Aorta (tissue), 5 donors: ENCODE results near the gene GNPNAT1. TPM values are rescaled to one million over a fixed set of nuclear protein-coding genes. Genes with fewer than 3 reads are reported as not detected.

Experiments
- ATAC-seq: fragments of 200-7000 bp; cut with Tn5 transposase; one replicate; pipeline ENCODE4 v1.9.1; 2022; ENCODE audit warnings: moderate library complexity; ENCODE audit not compliant: low FRiP score
- DNase-seq, 2 donors: peaks; one replicate each; pipeline ENCODE4 v3.0.0-alpha.2; 2020
- H3K27ac ChIP-seq, 2 donors: one replicate each; pipeline ENCODE4 v1.5.1; 2013; ENCODE audit warnings: low read length in 2 of 2, mild to moderate bottlenecking in 2 of 2, moderate library complexity in 2 of 2, control low read depth in 1 of 2, inconsistent platforms in 1 of 2, low read depth in 1 of 2
- H3K27me3 ChIP-seq, 2 donors: one replicate each; pipeline ENCODE4 v1.6.1; 2013; ENCODE audit warnings: control low read depth in 1 of 2, low read length in 1 of 2, mild to moderate bottlenecking in 1 of 2, moderate library complexity in 1 of 2; ENCODE audit not compliant: insufficient read depth in 2 of 2, control insufficient read depth in 1 of 2
- H3K36me3 ChIP-seq, 2 donors: one replicate each; pipeline ENCODE4 v1.6.1; 2013; ENCODE audit warnings: control low read depth in 1 of 2, low read length in 1 of 2, mild to moderate bottlenecking in 1 of 2; ENCODE audit not compliant: insufficient read depth in 2 of 2, control insufficient read depth in 1 of 2
- H3K4me1 ChIP-seq, 2 donors: one replicate each; pipeline ENCODE4 v1.6.1; 2013; ENCODE audit warnings: low read length in 2 of 2, control low read depth in 1 of 2, mild to moderate bottlenecking in 1 of 2, moderate library complexity in 1 of 2; ENCODE audit not compliant: insufficient read depth in 2 of 2, control insufficient read depth in 1 of 2
- H3K4me3 ChIP-seq, 2 donors: one replicate each; pipeline ENCODE4 v1.5.1; 2013; ENCODE audit warnings: low read length in 2 of 2, control low read depth in 1 of 2, mild to moderate bottlenecking in 1 of 2
- H3K9me3 ChIP-seq: one replicate; pipeline ENCODE4 v1.6.1; 2013; ENCODE audit warnings: mild to moderate bottlenecking, low read length; ENCODE audit not compliant: control insufficient read depth
- WGBS, 2 donors: extraction: QIAGEN DNeasy Blood & Tissue Kit; methylation state at CpG; one replicate each; pipeline ENCODE4 v1.1.7; 2013; 5-methylcytosine and 5-hydroxymethylcytosine counted together
- intact Hi-C, 2 donors: fragments of 100-400 bp; cut with DNase I; formaldehyde crosslinking; loops; one replicate each; pipeline versions ENCODE4 v1.14.2 to v1.15.0; 2022
- polyA plus RNA-seq, 2 donors: library from polyadenylated mRNA; stranded (reverse); fragments of 200-250 nt; gene quantifications; one replicate each; pipeline ENCODE4 v1.2.3, GENCODE V29; 2013
- total RNA-seq, 2 donors: library from RNA; stranded (reverse); fragmentation: NEBNext Ultra II Directional; extraction: Animal tissue kit (Norgen Biotek cat#: 25700); gene quantifications; one replicate each; pipeline ENCODE4 v1.2.1, GENCODE V29; 2021
- donor health status: healthy with polysubstance abuse.
- donor health status: Bipolar disorder and iron deficiency.
- donor health status: DM: no; HTN: no; CAD: no.
- donor health status: DM: no; HTN: no; CAD: no.
- donor health status: DM: yes; HTN: yes; CAD: no.

The GNPNAT1 gene
- total and polyA plus RNA-seq, 4 donors, result 9.8 to 32.4 (median 16.9) TPM

DNA sequence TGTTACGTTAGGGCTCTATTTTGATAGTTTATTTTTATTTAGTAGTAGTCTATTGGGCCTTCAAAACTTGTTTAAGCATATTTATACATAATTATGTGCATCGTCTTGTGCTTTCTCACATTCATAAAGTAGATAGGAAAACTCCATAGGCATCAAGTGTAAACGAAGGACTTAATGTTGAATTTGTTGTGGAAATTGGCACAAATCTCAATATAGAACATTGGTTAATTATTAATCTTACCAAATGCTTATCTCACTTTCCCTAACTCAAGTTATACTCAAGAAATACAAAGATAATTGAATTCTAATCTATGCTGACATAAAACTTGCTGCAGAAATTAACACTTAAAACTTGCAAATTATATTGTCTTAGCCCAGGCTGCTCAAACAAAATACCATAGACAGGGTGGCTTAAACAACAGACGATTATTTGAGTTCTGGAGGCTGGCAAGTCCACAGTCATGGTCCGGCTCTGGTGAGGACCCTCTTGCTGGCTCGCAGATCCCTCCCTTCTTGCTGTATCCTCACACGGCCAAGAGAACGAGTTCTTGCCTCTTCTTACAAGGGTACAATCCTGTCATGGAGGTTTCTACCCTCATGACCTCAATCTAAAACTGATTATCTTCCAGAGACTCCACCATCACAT, 42.6 kb downstream of the GNPNAT1 start:
- no peak for DNase-seq
- H3K4me1 ChIP-seq, result no peaks in the 10 kb centered on the region
- no peak overlapping the region for H3K4me3 ChIP-seq
- H3K9me3 ChIP-seq, result no peaks in the 10 kb centered on the region
- peaks cover 0 to 2% of the 10 kb centered on the region in 2 donors for H3K36me3 ChIP-seq
- ATAC-seq, result no peak
- 77 to 84% methylated on average over 8 of the region's 8 CpGs for WGBS, 2 donors
- no peaks in the 10 kb centered on the region for H3K27me3 ChIP-seq
- intact Hi-C loops, result no loop called here
- no peak overlapping the region for H3K27ac ChIP-seq

DNA sequence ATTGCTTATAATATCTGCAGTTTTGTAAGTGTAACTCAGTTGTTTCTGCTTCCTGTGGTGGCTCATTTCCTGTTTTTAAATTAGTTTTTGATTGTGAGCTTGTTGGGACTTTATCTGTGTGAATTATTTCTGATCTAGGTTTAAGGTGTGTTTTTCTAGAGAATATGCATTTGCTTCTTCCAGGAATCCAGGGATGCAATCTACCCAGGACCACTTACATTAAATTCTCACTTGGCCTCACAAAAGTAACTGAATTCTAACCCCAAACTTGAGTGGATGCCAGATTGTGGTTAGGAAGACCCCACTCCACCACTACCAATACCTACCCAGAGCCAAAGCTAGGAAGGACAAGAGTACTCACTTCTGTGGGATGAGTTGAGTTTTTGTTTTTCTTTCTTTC, 49.5 kb downstream of the GNPNAT1 start:
- Histone ChIP-seq H3K4me1 (no peaks in the 10 kb centered on the region), H3K27ac (no peak overlapping the region), H3K27me3 (no peaks in the 10 kb centered on the region), H3K36me3 (no peaks in the 10 kb centered on the region), H3K9me3 (no peaks in the 10 kb centered on the region), H3K4me3 (no peak overlapping the region)
- intact Hi-C loops, result no loop called here
- ATAC-seq (no peak), DNase-seq (no peak)

DNA sequence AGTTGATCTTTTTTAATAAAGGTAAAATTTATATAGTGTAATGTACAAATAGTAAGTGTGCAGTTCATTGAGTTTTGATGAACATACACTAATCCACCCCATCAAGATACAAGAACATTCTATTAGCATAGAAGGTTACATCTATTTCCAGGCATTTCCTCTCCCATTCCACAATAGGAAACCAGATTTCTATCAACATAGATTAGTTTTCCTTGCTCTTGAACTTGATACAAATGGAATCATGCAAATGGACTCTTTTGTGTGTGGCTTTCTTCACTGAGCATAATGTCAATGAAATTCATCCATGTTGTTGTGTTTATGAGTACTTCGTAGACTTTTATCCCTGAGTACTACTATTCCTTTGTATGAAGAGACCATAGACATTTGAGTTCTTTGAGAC, 50.7 kb downstream of the GNPNAT1 start:
- Histone ChIP-seq H3K9me3 (no peaks in the 10 kb centered on the region), H3K27ac (no peak overlapping the region), H3K4me1 (no peaks in the 10 kb centered on the region), H3K27me3 (no peaks in the 10 kb centered on the region), H3K4me3 (no peak overlapping the region), H3K36me3 (no peaks in the 10 kb centered on the region)
- DNase-seq (no peak), ATAC-seq (no peak)
- intact Hi-C loops, result no loop called here
- 97 to 100% methylated on average over 1 of the region's 1 CpG for WGBS, 2 donors

GRCh38 chr14:52738409-52738808, 53.0 kb downstream of the GNPNAT1 start:
- no peak for DNase-seq
- no peaks in the 10 kb centered on the region for H3K27me3 ChIP-seq
- intact Hi-C loops, result loop anchor here in 1 of 2 donors (10.0 kb wide), 1 partner anchor 46 kb away; no protein-coding TSS in a partner anchor
- ATAC-seq, result no peak
- no peak overlapping the region for H3K27ac ChIP-seq
- peaks cover 0 to 2% of the 10 kb centered on the region in 2 donors for H3K36me3 ChIP-seq
- H3K9me3 ChIP-seq, result no peaks in the 10 kb centered on the region
- no peak overlapping the region for H3K4me3 ChIP-seq
- H3K4me1 ChIP-seq, result no peaks in the 10 kb centered on the region

GRCh38 chr14:52735921-52736489, 55.4 kb downstream of the GNPNAT1 start:
- intact Hi-C loops, result loop anchor here in 1 of 2 donors (10.0 kb wide), 1 partner anchor 49 kb away; no protein-coding TSS in a partner anchor
- no peak overlapping the region for H3K27ac ChIP-seq
- H3K4me1 ChIP-seq, result no peaks in the 10 kb centered on the region
- H3K9me3 ChIP-seq, result no peaks in the 10 kb centered on the region
- H3K4me3 ChIP-seq, result no peak overlapping the region
- H3K27me3 ChIP-seq, result no peaks in the 10 kb centered on the region
- WGBS, 2 donors, result 59 to 71% methylated on average over 1 of the region's 1 CpG
- DNase-seq (no peak), ATAC-seq (no peak)
- H3K36me3 ChIP-seq, result peaks cover 0 to 3% of the 10 kb centered on the region in 2 donors

- intact Hi-C loops, result loop anchor here in 1 of 2 donors (10.0 kb wide), 1 partner anchor 51 kb away; no protein-coding TSS in a partner anchor
- Histone ChIP-seq H3K4me3 (no peak overlapping the region), H3K36me3 (peaks cover 0 to 3% of the 10 kb centered on the region in 2 donors), H3K9me3 (no peaks in the 10 kb centered on the region), H3K4me1 (no peaks in the 10 kb centered on the region), H3K27ac (no peak overlapping the region), H3K27me3 (no peaks in the 10 kb centered on the region)
- DNase-seq (no peak), ATAC-seq (no peak)
- 96% methylated on average over 9 of the region's 9 CpGs for WGBS, 2 donors
Observed at GRCh38 chr14:52733824-52734223, 57.6 kb downstream of the GNPNAT1 start.

- DNase-seq (no peak), ATAC-seq (no peak)
- Histone ChIP-seq H3K27me3 (no peaks in the 10 kb centered on the region), H3K36me3 (peaks cover 0 to 3% of the 10 kb centered on the region in 2 donors), H3K4me1 (no peaks in the 10 kb centered on the region), H3K4me3 (peak overlapping the region; percentile 65 to 77), H3K9me3 (no peaks in the 10 kb centered on the region), H3K27ac (peak overlapping the region in 1 of 2 donors; percentile 53)
- 1% methylated on average over 11 of the region's 11 CpGs for WGBS, 2 donors
- intact Hi-C loops, result loop anchor here in 1 of 2 donors (10.0 kb wide), 1 partner anchor 54 kb away; no protein-coding TSS in a partner anchor
Observed at GRCh38 chr14:52730709-52731111, 60.7 kb downstream of the GNPNAT1 start.

GRCh38 chr14:52729925-52730708, 61.3 kb downstream of the GNPNAT1 start, which contains the start of gene STYX:
Gene STYX (plus strand): TSS chr14:52730166. CDS start chr14:52730475, 309 bp downstream.
- Histone ChIP-seq H3K36me3 (peaks cover 0 to 3% of the 10 kb centered on the region in 2 donors), H3K27me3 (no peaks in the 10 kb centered on the region), H3K27ac (peak within 1 kb of the TSS in 1 of 2 donors; percentile 53), H3K4me3 (peak within 1 kb of the TSS; percentile 65 to 77), H3K9me3 (no peaks in the 10 kb centered on the region), H3K4me1 (no peaks in the 10 kb centered on the region)
- intact Hi-C loops, result loop anchor here in 1 of 2 donors (10.0 kb wide), 1 partner anchor 55 kb away; no protein-coding TSS in a partner anchor
- DNase-seq, result peak; percentile 99 to 100
- ATAC-seq, result peak; percentile 100
- 0% methylated on average over 56 to 72 of the region's 72 CpGs for WGBS, 2 donors
